Heart right ventricle (tissue), 16 donors: ENCODE data around the gene EYA4. TPM values are rescaled to one million over a fixed set of nuclear protein-coding genes. Genes with fewer than 3 reads are reported as not detected.
"Not testable (repeated sequence)": the region's sequence is repeated elsewhere in the genome, so short reads cannot be mapped to it uniquely, and the experiment has no call there.

Experiments used
- ATAC-seq, 8 donors: fragments of 200-7000 bp; cut with Tn5 transposase; one replicate each; pipeline ENCODE4 v1.9.1; 2020; ENCODE audit warnings: mild to moderate bottlenecking in 8 of 8, moderate library complexity in 8 of 8, moderate number of reproducible peaks in 1 of 8
- DNase-seq, 2 donors: peaks; one replicate each; pipeline ENCODE4 v3.0.0-alpha.2; 2020
- H3K27ac ChIP-seq, 10 donors: fragments of 200-600 bp; sonication (generic) in 2 of 10; one replicate each; pipeline versions ENCODE4 v1.5.0 to v1.8.0; 2020 to 2022; ENCODE audit warnings: mild to moderate bottlenecking in 3 of 10
- H3K27me3 ChIP-seq, 7 donors: fragments of 200-600 bp; one replicate each; pipeline ENCODE4 v1.8.0; 2021 to 2022; ENCODE audit warnings: mild to moderate bottlenecking in 2 of 7
- H3K36me3 ChIP-seq, 9 donors: fragments of 200-600 bp; sonication (generic) in 1 of 9; one replicate each; pipeline versions ENCODE4 v1.5.0 to v1.8.0; 2020 to 2022; ENCODE audit warnings: mild to moderate bottlenecking in 2 of 9
- H3K4me1 ChIP-seq, 9 donors: fragments of 200-600 bp; sonication (generic) in 1 of 9; one replicate each; pipeline versions ENCODE4 v1.5.0 to v1.8.0; 2020 to 2022; ENCODE audit warnings: mild to moderate bottlenecking in 4 of 9
- H3K4me3 ChIP-seq, 10 donors: fragments of 200-600 bp; sonication (generic) in 2 of 10; one replicate each; pipeline versions ENCODE4 v1.5.0 to v1.8.0; 2020 to 2022; ENCODE audit warnings: mild to moderate bottlenecking in 7 of 10, moderate library complexity in 2 of 10
- H3K9me3 ChIP-seq, 11 donors: fragments of 200-600 bp in 10 of 11; sonication (generic) in 2 of 11; one replicate each; pipeline versions ENCODE4 v1.5.0 to v1.8.0; 2013 to 2022; ENCODE audit warnings: mild to moderate bottlenecking in 2 of 11, control low read depth in 1 of 11, moderate library complexity in 1 of 11
- CTCF ChIP-seq, 9 donors: fragments of 200-600 bp; sonication (generic) in 2 of 9; IDR thresholded peaks; one replicate each; pipeline versions ENCODE4 v1.5.0 to v1.8.0; 2021 to 2022; ENCODE audit warnings: antibody characterized with exemption in 9 of 9, mild to moderate bottlenecking in 5 of 9, moderate library complexity in 1 of 9
- WGBS, 2 donors: extraction: QIAGEN DNeasy Blood & Tissue Kit; methylation state at CpG; one replicate each; pipeline ENCODE4 v1.1.7; 2013; ENCODE audit warnings: inconsistent platforms in 1 of 2; 5-methylcytosine and 5-hydroxymethylcytosine counted together
- intact Hi-C, 10 donors: fragments of 100-400 bp; cut with DNase I; formaldehyde crosslinking; loops; one replicate each; pipeline versions ENCODE4 v1.11.1 to v1.14.2; 2022
- polyA plus RNA-seq, 2 donors: library from polyadenylated mRNA; stranded (reverse); fragments of 200-250 nt; gene quantifications; one replicate each; pipeline ENCODE4 v1.2.3, GENCODE V29; 2013
- total RNA-seq, 10 donors: library from RNA; stranded (reverse); fragmentation: NEBNext Ultra II Directional in 3 of 10; extraction: Animal tissue kit (Norgen Biotek cat#: 25700) in 3 of 10; gene quantifications; one replicate each; pipeline versions ENCODE4 v1.2.1 to v1.2.4, GENCODE V29; 2021 to 2023
- donor health status: Arrhythmogenic right ventricular cardiomyopathy.
- donor health status: ischemic (EF 13 %, LVEDD 7.1; RV severe dilation, severe dysfunction).
- donor health status: healthy with polysubstance abuse.
- donor health status: DM: no; HTN: yes; CAD: no.
- donor health status: DM: no; HTN: no; CAD: no.
- donor health status: ischemic (EF 25% LVEDD 6.9; RV normal size, moderate dysfunction).
- donor health status: ischemic (EF 25% LVEDD 5.7; RV mildly dilated, moderate dysfunction).
- donor health status: healthy.
- donor health status: DM: yes; HTN: yes; CAD: no.
- donor health status: Ischemic cardiomyopathy.
- donor health status: ischemic (EF 35%, LVEDD 5.7; RV mildly dilated, moderate dysfunction).
- donor health status: nonischemic (EF 11% LVEDD 7.7; RV severe dilation, severe dysfunction).
- donor health status: DM: yes; HTN: yes; CAD: no.
- donor health status: PGD.
- donor health status: ischemic (EF 29% LVEDD 5.4; RV normal size, mild dysfunction).
- donor health status: nonischemic (EF 23%, LVEDD 6.1; RV moderate dilation, normal function).

Gene EYA4
- total and polyA plus RNA-seq, 12 donors, result 1.6 to 30.2 (median 17.9) TPM

- intact Hi-C loops, result no loop called here
- ATAC-seq, result no peak
- no peak for TF ChIP-seq CTCF (IDR thresholded peaks at IDR 0.05)
Observed at GRCh38 chr6:133396984-133397348, 155.8 kb downstream of the EYA4 start.

GRCh38 chr6:133397601-133398000, 156.4 kb downstream of the EYA4 start:
- H3K27ac ChIP-seq, H3K36me3 ChIP-seq, H3K27me3 ChIP-seq, DNase-seq, intact Hi-C loops, H3K4me3 ChIP-seq, H3K9me3 ChIP-seq, ATAC-seq: not testable (repeated sequence)
- peaks cover 0 to 27% (median 0%) of the 10 kb centered on the region in 9 donors for H3K4me1 ChIP-seq
- 64 to 65% methylated on average over 4 of the region's 4 CpGs for WGBS, 2 donors

More at GRCh38 chr6:133396984-133397348, 155.8 kb downstream of the EYA4 start:
- DNase-seq, result no peak
- Histone ChIP-seq H3K36me3 (no peaks in the 10 kb centered on the region), H3K9me3 (no peaks in the 10 kb centered on the region), H3K27ac (no peak overlapping the region), H3K27me3 (no peaks in the 10 kb centered on the region), H3K4me3 (no peak overlapping the region), H3K4me1 (peaks cover 0 to 27% (median 0%) of the 10 kb centered on the region in 9 donors)

GRCh38 chr6:133399426-133399825, 158.3 kb downstream of the EYA4 start:
- Histone ChIP-seq H3K9me3 (no peaks in the 10 kb centered on the region), H3K36me3 (no peaks in the 10 kb centered on the region), H3K27me3 (no peaks in the 10 kb centered on the region), H3K4me3 (no peak overlapping the region), H3K27ac (no peak overlapping the region), H3K4me1 (peaks cover 0 to 27% (median 0%) of the 10 kb centered on the region in 9 donors)
- no peak for TF ChIP-seq CTCF (IDR thresholded peaks at IDR 0.05)
- intact Hi-C loops, result no loop called here
- ATAC-seq (no peak), DNase-seq (no peak)
- WGBS, 2 donors, result 38 to 48% methylated on average over 2 of the region's 2 CpGs

GRCh38 chr6:133404151-133404550, 163.0 kb downstream of the EYA4 start:
- TF ChIP-seq CTCF (IDR thresholded peaks at IDR 0.05), result no peak
- Histone ChIP-seq H3K27ac (no peak overlapping the region), H3K9me3 (no peaks in the 10 kb centered on the region), H3K27me3 (no peaks in the 10 kb centered on the region), H3K4me3 (no peak overlapping the region), H3K36me3 (no peaks in the 10 kb centered on the region), H3K4me1 (peaks cover 0 to 6% (median 0%) of the 10 kb centered on the region in 9 donors)
- intact Hi-C loops, result no loop called here
- no peak for DNase-seq
- ATAC-seq, result no peak
- WGBS, 2 donors, result 70 to 80% methylated on average over 2 of the region's 2 CpGs

- H3K9me3 ChIP-seq, result no peaks in the 10 kb centered on the region
- H3K36me3 ChIP-seq, result no peaks in the 10 kb centered on the region
- intact Hi-C loops, result no loop called here
- ATAC-seq (no peak), DNase-seq (no peak)
- no peak for TF ChIP-seq CTCF (IDR thresholded peaks at IDR 0.05)
- H3K4me3 ChIP-seq, result no peak overlapping the region
- H3K27me3 ChIP-seq, result no peaks in the 10 kb centered on the region
- peaks cover 0 to 6% (median 0%) of the 10 kb centered on the region in 9 donors for H3K4me1 ChIP-seq
- H3K27ac ChIP-seq, result no peak overlapping the region
- 80 to 83% methylated on average over 8 of the region's 8 CpGs for WGBS, 2 donors
Observed at GRCh38 chr6:133404728-133405127, 163.6 kb downstream of the EYA4 start.
